IPS-11a (cell line): ENCODE measurements around the gene CCDC175.

Experiments
- H3K4me3 ChIP-seq: one replicate; pipeline ENCODE4 v1.5.1; 2013; ENCODE audit warnings: low read depth, low read length, control low read depth

Gene CCDC175

DNA sequence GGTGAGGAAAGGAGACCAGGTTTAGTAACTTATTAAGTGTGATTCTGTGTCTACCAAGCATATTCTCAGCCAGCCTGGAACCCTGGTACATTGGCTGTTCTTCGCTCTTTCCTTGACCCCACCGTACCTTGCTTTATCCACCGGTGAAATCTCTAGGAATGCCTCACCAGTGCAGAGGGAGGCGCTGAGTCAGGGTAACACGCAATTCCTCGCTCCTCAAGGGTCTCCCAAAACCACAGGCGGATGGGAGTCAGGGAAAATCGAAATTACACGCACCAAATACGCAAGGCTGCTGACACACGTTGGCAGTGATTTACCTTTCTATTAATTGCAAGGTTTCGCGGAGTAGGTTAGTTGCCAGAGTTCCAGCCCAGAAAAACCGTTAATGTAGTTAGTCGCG is 93.2 kb downstream of the CCDC175 start:
- H3K4me3 ChIP-seq, result peak overlapping the region; percentile 93

- H3K4me3 ChIP-seq, result peak overlapping the region; percentile 93
These were observed 93.9 kb downstream of the CCDC175 start for GRCh38 chr14:59482541-59483331.

- H3K4me3 ChIP-seq, result no peak overlapping the region
These were observed 94.6 kb downstream of the CCDC175 start for GRCh38 chr14:59481871-59482540.

GRCh38 chr14:59481407-59481806 is 95.2 kb downstream of the CCDC175 start:
- H3K4me3 ChIP-seq, result no peak overlapping the region

DNA sequence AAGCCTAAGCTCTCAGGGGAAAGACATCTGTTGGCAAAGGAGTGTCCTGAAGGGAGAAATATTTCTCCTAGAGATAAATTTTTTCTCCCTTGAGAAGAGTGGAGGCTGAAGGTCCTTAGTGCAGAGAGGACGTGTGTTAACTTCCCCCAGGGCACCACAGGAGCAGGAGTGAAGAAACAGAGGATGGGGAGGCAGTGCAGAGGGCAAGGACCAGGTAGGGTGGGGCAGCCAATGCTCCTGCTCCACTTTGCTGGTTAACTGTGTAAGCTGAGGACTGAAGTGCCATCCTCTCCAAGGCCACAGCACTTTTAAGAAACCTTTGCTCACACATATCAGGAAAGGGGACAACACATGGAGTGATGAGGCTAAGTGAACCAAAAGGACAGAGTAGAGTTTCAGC is 96.4 kb downstream of the CCDC175 start:
- H3K4me3 ChIP-seq, result no peak overlapping the region

DNA sequence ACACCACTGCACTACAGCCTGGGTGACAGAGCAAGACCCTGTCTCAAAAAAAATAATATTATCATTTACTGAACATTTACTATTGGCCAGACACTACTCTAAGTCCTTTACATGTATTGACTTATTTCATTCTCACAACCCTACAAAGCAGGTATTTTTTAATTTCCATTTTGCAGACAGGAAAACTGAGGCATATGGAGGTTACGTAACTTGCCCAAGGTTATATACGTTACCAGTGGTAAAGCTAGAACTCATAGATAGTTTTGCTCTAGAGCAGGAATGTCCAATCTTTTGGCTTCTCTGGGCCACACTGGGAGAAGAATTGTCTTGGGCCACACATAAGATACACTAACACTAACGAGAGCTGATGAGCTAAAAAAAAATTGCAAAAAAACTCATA is 98.1 kb downstream of the CCDC175 start:
- no peak overlapping the region for H3K4me3 ChIP-seq

DNA sequence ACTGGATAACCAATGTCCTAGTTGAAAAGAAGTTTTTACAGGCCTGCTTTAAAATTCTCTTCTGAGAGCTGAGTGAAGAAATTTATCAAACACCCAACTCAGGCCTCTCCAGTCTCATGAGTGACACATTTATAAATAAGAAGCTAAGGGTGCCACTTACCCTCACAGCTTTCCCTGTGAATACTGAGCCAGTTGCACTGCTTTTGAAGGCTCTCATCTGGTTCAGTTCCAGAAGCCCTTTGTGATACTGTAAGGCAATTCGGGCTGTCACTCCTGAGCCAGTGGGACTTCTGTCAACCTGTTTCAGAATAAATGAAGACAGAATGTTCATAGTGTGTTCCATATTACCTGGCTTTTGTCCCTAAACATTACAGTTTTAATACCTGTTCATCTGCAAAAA is 100.9 kb downstream of the CCDC175 start:
- no peak overlapping the region for H3K4me3 ChIP-seq

- H3K4me3 ChIP-seq, result no peak overlapping the region
These were observed 102.4 kb downstream of the CCDC175 start for GRCh38 chr14:59474172-59474571.

- H3K4me3 ChIP-seq, result peak within 1 kb of the TSS; percentile 52
These were observed 111.1 kb downstream of the CCDC175 start, which contains the start of gene GPR135 for GRCh38 chr14:59465316-59466135. TSS of gene GPR135 (minus strand) at chr14:59465380. CDS start at chr14:59465226, 154 bp downstream.

- H3K4me3 ChIP-seq, result peak overlapping the region; percentile 52
These were observed 111.9 kb downstream of the CCDC175 start for GRCh38 chr14:59464486-59465315.

DNA sequence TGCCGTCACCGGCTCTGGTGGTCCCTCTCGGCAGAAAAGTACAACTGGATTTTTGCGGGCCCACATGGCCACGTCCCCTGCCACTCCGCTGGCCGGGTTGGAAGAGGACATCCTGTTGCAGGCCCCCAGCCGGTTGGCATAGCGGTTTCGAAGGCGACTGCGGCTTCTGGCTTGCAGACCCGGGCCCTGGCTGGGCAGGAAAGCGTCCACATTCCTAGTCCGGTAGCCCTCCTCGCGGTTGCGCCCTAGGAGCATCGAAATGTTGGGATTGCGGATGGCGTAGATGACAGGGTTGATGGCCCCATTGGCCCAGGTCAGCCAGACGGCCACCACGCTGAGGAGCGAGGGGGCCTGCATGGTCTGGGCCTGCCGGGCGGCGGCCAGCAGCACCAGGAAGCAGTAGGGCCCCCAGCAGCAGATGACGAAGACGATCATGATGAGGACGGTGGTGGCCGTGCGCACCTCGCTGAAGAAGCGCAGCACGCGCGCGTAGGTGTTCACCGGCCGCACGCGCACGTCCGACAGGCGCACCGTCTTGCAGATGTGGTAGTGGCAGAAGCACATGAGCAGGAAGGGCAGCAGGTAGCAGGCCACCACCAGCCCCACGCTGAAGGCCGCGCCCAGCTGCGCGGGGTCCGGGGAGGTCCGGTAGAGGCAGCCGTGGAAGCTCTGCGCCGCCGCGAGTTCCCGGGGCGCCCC is 112.7 kb downstream of the CCDC175 start:
- peak overlapping the region; percentile 52 for H3K4me3 ChIP-seq

- no peak overlapping the region for H3K4me3 ChIP-seq
These were observed 114.7 kb downstream of the CCDC175 start for GRCh38 chr14:59461891-59462290.

DNA sequence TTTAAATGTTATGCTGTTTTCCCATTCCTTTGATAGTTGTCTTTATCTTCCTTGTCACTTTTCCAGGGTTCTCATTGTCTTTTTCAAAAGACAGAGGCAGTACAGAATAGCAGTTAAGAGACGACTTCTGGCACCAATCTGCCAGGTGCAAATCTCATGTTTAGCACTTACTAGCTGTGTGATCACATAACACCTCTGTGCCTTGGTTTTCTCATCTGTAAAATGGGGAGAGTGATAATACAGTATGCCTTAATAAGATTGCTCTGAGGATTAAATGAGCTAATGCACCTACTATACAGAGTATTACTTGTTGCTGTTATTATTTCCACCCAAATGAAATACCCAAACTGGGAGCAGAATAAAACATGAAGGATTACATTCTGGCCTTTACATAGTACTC is 116.2 kb downstream of the CCDC175 start:
- H3K4me3 ChIP-seq, result no peak overlapping the region

GRCh38 chr14:59458486-59458885 is 118.1 kb downstream of the CCDC175 start:
- no peak overlapping the region for H3K4me3 ChIP-seq

DNA sequence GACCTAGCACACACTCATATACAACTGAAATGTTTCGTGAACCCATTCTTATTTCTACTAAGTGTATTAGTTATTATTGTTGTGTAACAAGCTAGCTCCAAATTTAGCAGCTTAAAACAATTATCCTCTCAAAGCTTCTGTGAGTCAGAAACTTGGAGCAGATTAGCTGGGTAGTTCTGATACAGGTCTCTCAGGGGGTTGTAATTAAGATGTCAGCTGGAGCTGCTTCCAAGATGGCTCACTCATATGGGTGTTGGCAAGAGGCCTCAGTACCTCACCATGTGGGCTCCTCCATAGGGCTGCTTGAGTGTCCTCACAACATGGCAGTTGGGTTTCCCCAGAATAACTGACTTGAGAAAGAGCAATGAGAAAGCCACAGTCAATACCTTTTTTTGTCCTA is 121.2 kb downstream of the CCDC175 start:
- no peak overlapping the region for H3K4me3 ChIP-seq
